GM12874 (cell line): ENCODE results near the gene TCF7L2.

ENCODE experiments used
- TF ChIP-seq, protein P1 (sequence below): IDR thresholded peaks from 2 replicates; pipeline ENCODE4 v1.5.1; 2011; ENCODE audit warnings: low read depth, mild to moderate bottlenecking, control low read depth, low read length, moderate library complexity; ENCODE audit not compliant: insufficient read depth

TCF7L2 gene

DNA sequence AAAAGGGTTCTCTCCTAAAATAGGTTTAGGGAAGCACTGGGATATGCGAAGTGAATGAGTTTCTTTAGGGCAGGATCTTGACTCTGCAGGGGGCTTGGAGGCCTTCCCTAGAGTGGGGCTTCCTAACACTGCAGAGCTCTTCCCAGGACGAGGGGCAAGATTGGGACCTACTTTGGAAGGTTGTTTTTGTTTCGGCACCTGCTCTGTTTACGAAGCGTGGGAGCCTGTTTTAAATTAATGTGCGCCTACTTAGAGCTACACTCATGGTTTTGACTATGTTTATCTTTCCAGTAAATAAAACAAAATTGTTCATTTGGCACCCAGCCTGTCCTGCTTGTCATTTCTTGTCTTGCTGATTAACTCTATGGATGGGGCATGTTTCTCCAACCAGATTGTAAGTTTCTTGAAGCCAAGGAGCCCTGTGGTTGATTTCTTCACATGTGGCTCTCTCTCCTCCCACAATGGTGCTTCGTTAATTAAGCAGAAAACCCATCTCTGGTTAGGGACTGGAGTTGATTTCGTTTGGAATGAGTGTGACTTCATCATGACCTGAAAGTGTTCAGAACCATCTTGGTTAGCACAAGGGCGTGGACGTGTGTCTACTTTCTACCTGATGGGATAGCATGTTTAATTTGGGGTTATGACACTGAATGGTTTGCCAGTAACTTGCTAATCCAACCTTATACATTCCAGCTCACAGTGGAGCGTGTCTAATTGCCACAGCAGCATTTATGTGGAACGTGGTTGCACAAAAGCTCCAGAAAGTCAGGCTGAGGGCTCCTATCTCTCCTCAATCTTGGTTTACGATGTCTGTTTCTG, 98.1 kb downstream of the TCF7L2 start:
- TF ChIP-seq, protein P1, sequence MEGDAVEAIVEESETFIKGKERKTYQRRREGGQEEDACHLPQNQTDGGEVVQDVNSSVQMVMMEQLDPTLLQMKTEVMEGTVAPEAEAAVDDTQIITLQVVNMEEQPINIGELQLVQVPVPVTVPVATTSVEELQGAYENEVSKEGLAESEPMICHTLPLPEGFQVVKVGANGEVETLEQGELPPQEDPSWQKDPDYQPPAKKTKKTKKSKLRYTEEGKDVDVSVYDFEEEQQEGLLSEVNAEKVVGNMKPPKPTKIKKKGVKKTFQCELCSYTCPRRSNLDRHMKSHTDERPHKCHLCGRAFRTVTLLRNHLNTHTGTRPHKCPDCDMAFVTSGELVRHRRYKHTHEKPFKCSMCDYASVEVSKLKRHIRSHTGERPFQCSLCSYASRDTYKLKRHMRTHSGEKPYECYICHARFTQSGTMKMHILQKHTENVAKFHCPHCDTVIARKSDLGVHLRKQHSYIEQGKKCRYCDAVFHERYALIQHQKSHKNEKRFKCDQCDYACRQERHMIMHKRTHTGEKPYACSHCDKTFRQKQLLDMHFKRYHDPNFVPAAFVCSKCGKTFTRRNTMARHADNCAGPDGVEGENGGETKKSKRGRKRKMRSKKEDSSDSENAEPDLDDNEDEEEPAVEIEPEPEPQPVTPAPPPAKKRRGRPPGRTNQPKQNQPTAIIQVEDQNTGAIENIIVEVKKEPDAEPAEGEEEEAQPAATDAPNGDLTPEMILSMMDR = no peak

DNA sequence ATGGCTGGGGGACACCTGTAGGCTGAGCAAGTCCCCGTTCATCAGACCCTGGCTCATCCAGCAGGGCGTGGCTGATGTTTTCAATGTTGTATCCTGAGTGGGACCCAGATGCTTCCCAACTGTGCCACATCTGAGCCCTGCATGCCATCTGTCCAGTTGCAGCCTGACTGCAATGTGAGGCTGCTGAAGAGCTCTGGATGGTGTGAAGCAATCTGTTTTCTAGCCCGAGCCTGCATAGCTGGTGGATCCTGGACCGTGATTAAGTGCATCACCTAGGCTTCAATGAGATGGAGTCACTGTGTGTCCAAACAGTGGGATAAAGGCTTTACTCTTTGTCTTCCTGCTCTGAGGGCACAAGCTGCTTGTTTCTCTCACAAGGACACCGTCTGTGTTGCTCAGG, 99.8 kb downstream of the TCF7L2 start:
- TF ChIP-seq, protein P1 = no peak

DNA sequence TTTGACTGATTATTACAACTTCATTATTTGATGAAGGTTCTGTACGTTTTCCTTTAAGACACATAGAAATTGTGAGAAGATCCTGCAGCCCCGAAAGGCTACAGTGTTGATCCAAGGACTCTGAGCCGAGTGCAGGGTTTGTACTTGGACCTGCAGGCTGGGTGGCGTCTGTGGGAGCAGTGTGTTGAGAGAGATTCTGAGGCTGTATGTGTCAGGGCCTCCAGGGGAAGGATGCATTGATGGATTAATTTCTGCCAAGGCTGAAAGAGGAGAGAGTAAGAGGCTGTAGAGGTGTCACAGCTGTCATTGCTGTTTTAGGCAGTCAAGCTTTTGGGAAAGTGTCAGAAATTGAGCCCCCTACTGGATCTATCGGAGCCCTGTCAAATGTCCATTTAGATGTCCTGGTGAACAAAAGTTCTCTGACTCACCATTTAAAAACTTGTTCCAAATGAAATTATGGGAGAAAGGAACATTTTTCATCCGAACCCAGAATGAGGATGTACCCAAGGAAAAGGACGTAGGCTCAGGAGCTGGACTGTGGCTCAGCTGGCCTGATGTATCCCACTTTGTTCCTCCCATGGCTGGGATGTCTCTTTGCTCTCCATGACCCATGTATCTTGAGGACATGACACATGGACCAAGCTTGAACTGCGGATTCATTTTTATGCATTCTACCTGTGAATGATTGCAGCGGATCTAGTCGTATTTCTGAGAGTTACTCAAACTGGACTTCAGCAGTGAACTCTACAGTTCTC, 102.2 kb downstream of the TCF7L2 start:
- TF ChIP-seq, protein P1 = no peak

DNA sequence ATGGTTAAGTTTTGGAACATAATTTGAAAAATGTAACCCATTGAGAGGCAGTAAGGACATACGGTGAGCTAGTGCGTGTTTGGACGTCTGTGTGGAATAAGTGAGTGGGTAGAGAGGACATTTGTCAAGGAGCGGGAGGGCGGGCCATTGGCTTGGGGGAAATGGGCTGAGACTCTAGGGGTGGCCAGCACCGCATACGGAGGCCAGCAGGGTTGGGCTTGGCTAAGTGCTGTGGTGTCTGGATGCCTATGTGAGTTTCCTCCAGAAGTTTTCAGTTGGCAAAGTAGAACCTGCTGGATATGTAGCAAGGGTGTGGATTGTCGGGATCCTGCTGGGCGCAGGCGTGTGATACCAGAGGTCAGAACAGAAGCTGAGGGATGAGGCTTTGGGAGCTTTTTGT, 103.0 kb downstream of the TCF7L2 start:
- TF ChIP-seq, protein P1 = no peak

DNA sequence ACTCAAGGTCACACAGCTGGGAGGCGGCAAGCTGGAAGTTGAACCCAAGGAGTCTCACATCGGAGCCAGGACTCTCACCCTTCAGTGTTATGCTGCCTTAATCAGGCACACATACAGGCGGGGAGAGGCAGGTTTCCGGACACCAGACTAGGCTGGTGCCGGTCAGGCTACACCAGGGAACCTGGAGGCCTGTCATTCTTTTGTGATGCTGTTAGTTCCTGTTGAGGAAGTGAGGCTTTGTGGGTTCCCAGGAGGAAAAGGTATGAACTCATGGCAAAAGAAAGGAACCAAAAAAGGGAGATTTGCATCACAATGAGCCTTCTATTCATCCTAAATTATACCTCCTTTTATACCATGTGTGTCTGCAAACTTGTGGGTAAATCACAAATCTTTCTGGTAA, 103.8 kb downstream of the TCF7L2 start:
- TF ChIP-seq, protein P1 = no peak

DNA sequence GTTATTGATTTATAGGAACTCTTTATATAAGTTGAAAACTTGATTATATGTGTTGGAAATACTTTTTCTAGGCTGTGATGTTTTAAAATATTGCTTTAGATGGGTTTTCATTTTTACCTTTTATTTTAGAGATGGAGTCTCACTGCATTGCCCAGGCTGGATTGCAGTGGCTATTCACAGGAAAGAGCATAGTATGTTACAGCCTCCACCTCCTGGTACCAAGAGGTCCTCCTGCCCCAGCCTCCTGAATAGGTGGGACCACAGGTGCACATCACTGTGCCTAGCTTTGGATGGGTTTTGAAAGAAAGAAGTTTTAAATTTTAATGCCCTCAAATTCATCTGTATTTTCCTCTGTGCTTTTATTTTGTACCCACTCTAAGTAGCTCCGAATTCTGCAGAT, 105.4 kb downstream of the TCF7L2 start:
- TF ChIP-seq, protein P1 = no peak

DNA sequence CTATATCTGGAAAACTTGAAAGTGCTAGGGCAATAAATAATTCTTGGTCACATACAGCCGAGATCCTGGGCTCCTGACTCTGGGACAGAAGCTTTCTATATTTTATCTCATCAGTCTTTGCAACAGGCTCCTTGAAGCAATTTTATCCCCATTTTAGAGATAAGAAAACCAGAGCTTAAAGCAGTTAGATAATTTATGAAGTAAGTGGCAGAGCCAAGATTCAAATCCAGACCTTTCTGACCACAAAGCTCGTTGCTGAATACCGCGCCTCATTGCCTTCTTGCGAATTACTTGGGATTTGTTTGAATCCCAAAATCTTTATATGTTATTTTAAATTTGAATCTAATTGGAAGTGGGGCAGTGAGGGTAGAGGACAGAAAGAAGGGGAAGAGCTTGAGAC, 106.0 kb downstream of the TCF7L2 start:
- TF ChIP-seq, protein P1 = no peak
